ENCODE data around the gene INO80E. TPM values are rescaled to one million over a fixed set of nuclear protein-coding genes. Genes with fewer than 3 reads are reported as not detected.
"Not testable (repeated sequence)": the region's sequence is repeated elsewhere in the genome, so short reads cannot be mapped to it uniquely, and the experiment has no call there.

Gene INO80E
- total RNA-seq, 1 donor from 2014 or later = 27.8 TPM

GRCh38 chr16:30032083-30032819 is 36.2 kb downstream of the INO80E start:
- peak; percentile 58 for DNase-seq

GRCh38 chr16:30033270-30033669 is 37.2 kb downstream of the INO80E start:
- no peak for DNase-seq

GRCh38 chr16:30040221-30040620 is 44.2 kb downstream of the INO80E start:
- DNase-seq = no peak

- not testable (repeated sequence) for DNase-seq
These were observed 44.6 kb downstream of the INO80E start for GRCh38 chr16:30040690-30041089.

- no peak for DNase-seq
These were observed 45.8 kb downstream of the INO80E start for GRCh38 chr16:30041841-30042240.

GRCh38 chr16:30046178-30046577 is 50.1 kb downstream of the INO80E start:
- DNase-seq = no peak

GRCh38 chr16:30046588-30046987 is 50.5 kb downstream of the INO80E start:
- DNase-seq = no peak

GRCh38 chr16:30049871-30050270 is 53.8 kb downstream of the INO80E start:
- DNase-seq = peak; percentile 41

- DNase-seq = peak; percentile 16
These were observed 55.5 kb downstream of the INO80E start for GRCh38 chr16:30051518-30051917.

GRCh38 chr16:30052671-30053372 is 56.8 kb downstream of the INO80E start:
- DNase-seq = peak; percentile 70

GRCh38 chr16:30053376-30054015 is 57.5 kb downstream of the INO80E start:
- no peak for DNase-seq

GRCh38 chr16:30054451-30054850 is 58.4 kb downstream of the INO80E start:
- no peak for DNase-seq

GRCh38 chr16:30054959-30055553 is 59.0 kb downstream of the INO80E start:
- DNase-seq = no peak

Other genes with a start within 250 kb of the INO80E start
- not detected for gene ZG16, start 218.0 kb upstream of the INO80E start, total RNA-seq
- gene KIF22, start 205.5 kb upstream of the INO80E start, total RNA-seq = 35.7 TPM
- 271 TPM for gene MAZ, start 189.7 kb upstream of the INO80E start, total RNA-seq
- gene PRRT2, start 184.0 kb upstream of the INO80E start, total RNA-seq = 20.6 TPM
- 10.8 TPM for gene PAGR1, start 180.1 kb upstream of the INO80E start, total RNA-seq
- gene MVP, start 175.8 kb upstream of the INO80E start, total RNA-seq = 6.1 TPM
- 47.1 TPM for gene CDIPT, start 133.0 kb upstream of the INO80E start, total RNA-seq
- 32.1 TPM for gene SEZ6L2, start 96.7 kb upstream of the INO80E start, total RNA-seq
- gene ASPHD1, start 95.8 kb upstream of the INO80E start, total RNA-seq = 17.2 TPM
- 15.6 TPM for gene KCTD13, start 70.0 kb upstream of the INO80E start, total RNA-seq
- 22.5 TPM for gene TMEM219, start 34.2 kb upstream of the INO80E start, total RNA-seq
- 49.8 TPM for gene TAOK2, start 22.4 kb upstream of the INO80E start, total RNA-seq
- gene HIRIP3, start 624 bp upstream of the INO80E start, total RNA-seq = 13.1 TPM
- 10.5 TPM for gene DOC2A, start 14.8 kb downstream of the INO80E start, total RNA-seq
- gene C16orf92, start 27.0 kb downstream of the INO80E start, total RNA-seq = not detected
- gene TLCD3B, start 35.0 kb downstream of the INO80E start, total RNA-seq = 12.5 TPM
- 57.4 TPM for gene ALDOA, start 69.5 kb downstream of the INO80E start, total RNA-seq
- gene PPP4C, start 79.8 kb downstream of the INO80E start, total RNA-seq = 81.4 TPM
- gene TBX6, start 95.7 kb downstream of the INO80E start, total RNA-seq = 0.16 TPM
- 21.1 TPM for gene YPEL3, start 100.0 kb downstream of the INO80E start, total RNA-seq
- gene GDPD3, start 117.3 kb downstream of the INO80E start, total RNA-seq = 0.47 TPM
- 25.7 TPM for gene MAPK3, start 127.0 kb downstream of the INO80E start, total RNA-seq
- 15.9 TPM for gene CORO1A, start 187.4 kb downstream of the INO80E start, total RNA-seq
- gene BOLA2B, start 197.4 kb downstream of the INO80E start, total RNA-seq = 12.5 TPM
- 13.9 TPM for gene SLX1A, start 197.6 kb downstream of the INO80E start, total RNA-seq
- 2.3 TPM for gene SULT1A3, start 203.0 kb downstream of the INO80E start, total RNA-seq

Data from occipital lobe (tissue), 2 donors.